DMS 273 (cell line): ENCODE data around the gene ATP5PB.

Experiments used
- DNase-seq: peaks from one replicate; lab custom pipeline; 2025; ENCODE audit not compliant: unreplicated experiment; lab: John Stamatoyannopoulos, UW

The ATP5PB gene

GRCh38 chr1:111448918-111449702 is at the start of gene ATP5PB, which contains the start of gene WDR77:
Gene ATP5PB, plus strand, starts transcription at chr1:111449464. Its CDS starts 78 bp downstream, at chr1:111449542.
Gene WDR77, minus strand, starts transcription at chr1:111449256. Its CDS starts 87 bp downstream, at chr1:111449169.
- DNase-seq = peak; percentile 100

GRCh38 chr1:111399792-111400610 is 49.3 kb upstream of the ATP5PB start:
- peak; percentile 73 for DNase-seq

- DNase-seq = no peak
Measured at GRCh38 chr1:111402083-111402482, 47.2 kb upstream of the ATP5PB start.

- no peak for DNase-seq
Measured at GRCh38 chr1:111404588-111404987, 44.7 kb upstream of the ATP5PB start.

GRCh38 chr1:111406321-111406768 is 42.9 kb upstream of the ATP5PB start:
- peak; percentile 18 for DNase-seq

GRCh38 chr1:111407301-111407700 is 42.0 kb upstream of the ATP5PB start:
- no peak for DNase-seq

GRCh38 chr1:111412839-111413238 is 36.4 kb upstream of the ATP5PB start:
- no peak for DNase-seq

GRCh38 chr1:111414756-111415155 is 34.5 kb upstream of the ATP5PB start:
- no peak for DNase-seq

GRCh38 chr1:111415461-111415860 is 33.8 kb upstream of the ATP5PB start:
- no peak for DNase-seq

GRCh38 chr1:111417755-111418154 is 31.5 kb upstream of the ATP5PB start:
- DNase-seq = no peak

- DNase-seq = no peak
Measured at GRCh38 chr1:111419037-111419436, 30.2 kb upstream of the ATP5PB start.

GRCh38 chr1:111420377-111420776 is 28.9 kb upstream of the ATP5PB start:
- DNase-seq = no peak

GRCh38 chr1:111422546-111423391 is 26.5 kb upstream of the ATP5PB start:
- DNase-seq = no peak

- DNase-seq = no peak
Measured at GRCh38 chr1:111424281-111424680, 25.0 kb upstream of the ATP5PB start.

GRCh38 chr1:111436726-111437125 is 12.5 kb upstream of the ATP5PB start:
- DNase-seq = no peak

GRCh38 chr1:111439461-111440351 is 9.6 kb upstream of the ATP5PB start:
- no peak for DNase-seq

- peak; percentile 50 for DNase-seq
Measured at GRCh38 chr1:111441573-111442192, 7.6 kb upstream of the ATP5PB start.

- DNase-seq = no peak
Measured at GRCh38 chr1:111442457-111442856, 6.8 kb upstream of the ATP5PB start.

- DNase-seq = no peak
Measured at GRCh38 chr1:111444031-111444430, 5.2 kb upstream of the ATP5PB start.

GRCh38 chr1:111446546-111446945 is 2.7 kb upstream of the ATP5PB start:
- DNase-seq = no peak
